Esophagus squamous epithelium (tissue), 5 donors: ENCODE measurements around the gene FN1. TPM values are rescaled to one million over a fixed set of nuclear protein-coding genes. Genes with fewer than 3 reads are reported as not detected.

Experiments
- DNase-seq: peaks from one replicate; lab custom pipeline; 2025; lab: John Stamatoyannopoulos, UW
- H3K27ac ChIP-seq, 4 donors: fragments of 200-600 bp; sonication (generic); one replicate each; pipeline ENCODE4 v1.5.1; 2016 to 2019; ENCODE audit warnings: mild to moderate bottlenecking in 1 of 4
- H3K27me3 ChIP-seq, 4 donors: fragments of 200-600 bp; sonication (generic); 1 replicate in 3 of 4; 2 replicates in 1 of 4; pipeline versions ENCODE4 v1.5.1 to v1.6.0; 2017 to 2021; ENCODE audit warnings: antibody characterized with exemption in 1 of 4
- H3K36me3 ChIP-seq, 3 donors: fragments of 200-600 bp; sonication (generic); one replicate each; pipeline ENCODE4 v1.5.1; 2016 to 2019
- H3K4me1 ChIP-seq, 3 donors: fragments of 200-600 bp; sonication (generic); one replicate each; pipeline ENCODE4 v1.5.1; 2017 to 2019
- H3K4me3 ChIP-seq, 4 donors: fragments of 200-600 bp; sonication (generic); 1 replicate in 3 of 4; 2 replicates in 1 of 4; pipeline ENCODE4 v1.5.1; 2016 to 2019; ENCODE audit warnings: mild to moderate bottlenecking in 2 of 4, moderate library complexity in 1 of 4
- H3K9me3 ChIP-seq, 3 donors: fragments of 200-600 bp; sonication (generic); one replicate each; pipeline ENCODE4 v1.5.1; 2016 to 2019
- CTCF ChIP-seq, 6 experiments: fragments of 450-650 bp in 4 of 6; fragments of 200-600 bp in 2 of 6; sonication (generic) in 2 of 6; IDR thresholded peaks; one replicate each; pipeline ENCODE4 v1.5.1; 2016 to 2019; ENCODE audit warnings: antibody characterized with exemption in 6 of 6, mild to moderate bottlenecking in 4 of 6, moderate library complexity in 4 of 6
- POLR2A ChIP-seq, 4 donors: fragments of 450-650 bp; IDR thresholded peaks; one replicate each; pipeline ENCODE4 v1.6.1; 2017; ENCODE audit warnings: antibody characterized with exemption in 4 of 4, mild to moderate bottlenecking in 4 of 4, moderate library complexity in 3 of 4
- WGBS, 2 donors: methylation state at CpG; one replicate each; pipeline ENCODE4 v1.1.5; 2018; 5-methylcytosine and 5-hydroxymethylcytosine counted together
- intact Hi-C: fragments of 100-400 bp; cut with DNase I; formaldehyde crosslinking; loops from one replicate; pipeline ENCODE4 v1.15.0; 2022
- total RNA-seq, 4 donors: library from RNA; depleted of rRNA; stranded (reverse); fragments of >200 nt; gene quantifications; one replicate each; pipeline ENCODE4 v1.1.0, GENCODE V29; 2016
- donor health status: DM: yes; HTN: yes; CAD: no.

The FN1 gene
- total RNA-seq, 4 donors from 2014 or later, result 15.7 to 393 (median 112) TPM

GRCh38 chr2:215404348-215405012 is 31.4 kb downstream of the FN1 start:
- H3K4me3 ChIP-seq, result no peak overlapping the region
- H3K27me3 ChIP-seq, result no peaks in the 10 kb centered on the region
- H3K4me1 ChIP-seq, result peaks cover 0 to 8% (median 0%) of the 10 kb centered on the region in 3 donors
- intact Hi-C loops, result no loop called here
- H3K9me3 ChIP-seq, result no peaks in the 10 kb centered on the region
- peak overlapping the region in 2 of 4 donors; percentile 49 to 68 for H3K27ac ChIP-seq
- whole genome bisulfite sequencing, 2 donors, result 66 to 93% methylated on average over 6 to 8 of the region's 8 CpGs
- no peak for TF ChIP-seq CTCF (IDR thresholded peaks at IDR 0.05)
- TF ChIP-seq POLR2A (IDR thresholded peaks at IDR 0.05), result no peak
- DNase-seq, result no peak
- peaks cover 0 to 39% (median 0%) of the 10 kb centered on the region in 3 donors for H3K36me3 ChIP-seq

GRCh38 chr2:215403441-215404347 is 32.2 kb downstream of the FN1 start:
- Histone ChIP-seq H3K27ac (peak overlapping the region in 2 of 4 donors; percentile 7 to 49), H3K36me3 (peaks cover 0 to 32% (median 0%) of the 10 kb centered on the region in 3 donors), H3K9me3 (no peaks in the 10 kb centered on the region), H3K27me3 (no peaks in the 10 kb centered on the region), H3K4me1 (peaks cover 0 to 8% (median 0%) of the 10 kb centered on the region in 3 donors), H3K4me3 (no peak overlapping the region)
- intact Hi-C loops, result no loop called here
- WGBS, 2 donors, result 68 to 83% methylated on average over 10 of the region's 10 CpGs
- no peak for DNase-seq
- TF ChIP-seq CTCF (IDR thresholded peaks at IDR 0.05) (no peak), POLR2A (IDR thresholded peaks at IDR 0.05) (no peak)

- H3K4me1 ChIP-seq, result peaks cover 0 to 17% (median 0%) of the 10 kb centered on the region in 3 donors
- H3K27me3 ChIP-seq, result no peaks in the 10 kb centered on the region
- TF ChIP-seq POLR2A (IDR thresholded peaks at IDR 0.05) (no peak), CTCF (IDR thresholded peaks at IDR 0.05) (no peak)
- H3K9me3 ChIP-seq, result no peaks in the 10 kb centered on the region
- H3K27ac ChIP-seq, result peak overlapping the region in 3 of 4 donors; percentile 27 to 58 (median 41)
- intact Hi-C loops, result no loop called here
- no peak for DNase-seq
- peaks cover 0 to 20% (median 0%) of the 10 kb centered on the region in 3 donors for H3K36me3 ChIP-seq
- no peak overlapping the region for H3K4me3 ChIP-seq
- 37 to 60% methylated on average over 3 of the region's 3 CpGs for WGBS, 2 donors
Measured at GRCh38 chr2:215401896-215402379, 33.9 kb downstream of the FN1 start.

GRCh38 chr2:215399067-215399716 is 36.7 kb downstream of the FN1 start:
- H3K9me3 ChIP-seq, result no peaks in the 10 kb centered on the region
- H3K36me3 ChIP-seq, result peaks cover 0 to 5% (median 0%) of the 10 kb centered on the region in 3 donors
- H3K27me3 ChIP-seq, result no peaks in the 10 kb centered on the region
- H3K4me1 ChIP-seq, result peaks cover 0 to 13% (median 0%) of the 10 kb centered on the region in 3 donors
- WGBS, 2 donors, result 80 to 82% methylated on average over 3 of the region's 3 CpGs
- intact Hi-C loops, result no loop called here
- DNase-seq, result no peak
- no peak for TF ChIP-seq CTCF (IDR thresholded peaks at IDR 0.05)
- no peak for TF ChIP-seq POLR2A (IDR thresholded peaks at IDR 0.05)
- H3K4me3 ChIP-seq, result no peak overlapping the region
- H3K27ac ChIP-seq, result peak overlapping the region in 1 of 4 donors; percentile 2
